CD14-positive monocyte (primary cell): Measurements from ENCODE around the gene TNFRSF8. TPM values are rescaled to one million over a fixed set of nuclear protein-coding genes. Genes with fewer than 3 reads are reported as not detected.

Experiments used
- DNase-seq, 3 donors: peaks; one replicate each; pipeline ENCODE4 v3.0.0-alpha.2; 2011 to 2022
- H2AFZ ChIP-seq: 2 replicates; pipeline ENCODE4 v1.6.0; 2012; ENCODE audit warnings: mild to moderate bottlenecking, low read depth, low read length, inconsistent platforms; ENCODE audit not compliant: insufficient read depth, poor library complexity, severe bottlenecking
- H3K27ac ChIP-seq, 2 donors: 1 replicate in 1 of 2; 2 replicates in 1 of 2; pipeline ENCODE4 v1.5.1; 2012 to 2013; ENCODE audit warnings: low read length in 2 of 2, control low read depth in 1 of 2, inconsistent platforms in 1 of 2, low read depth in 1 of 2, mild to moderate bottlenecking in 1 of 2
- H3K27me3 ChIP-seq, 2 donors: one replicate each; pipeline versions ENCODE4 v1.6.0 to v1.6.1; 2011 to 2013; ENCODE audit warnings: low read length in 2 of 2; ENCODE audit not compliant: control insufficient read depth in 2 of 2, insufficient read depth in 2 of 2
- H3K36me3 ChIP-seq, 2 donors: replicated peaks in 1 of 2; 1 replicate in 1 of 2; 2 replicates in 1 of 2; pipeline versions ENCODE4 v1.5.1 to v1.6.1; 2012 to 2013; ENCODE audit warnings: low read length in 2 of 2, control low read depth in 1 of 2, inconsistent platforms in 1 of 2, mild to moderate bottlenecking in 1 of 2; ENCODE audit not compliant: insufficient read depth in 2 of 2, control insufficient read depth in 1 of 2
- H3K4me1 ChIP-seq, 2 donors: 1 replicate in 1 of 2; 2 replicates in 1 of 2; pipeline versions ENCODE4 v1.5.1 to v1.6.1; 2012 to 2013; ENCODE audit warnings: low read length in 2 of 2, control low read depth in 1 of 2, inconsistent platforms in 1 of 2, mild to moderate bottlenecking in 1 of 2, moderate library complexity in 1 of 2; ENCODE audit not compliant: insufficient read depth in 2 of 2, control insufficient read depth in 1 of 2
- H3K4me2 ChIP-seq: replicated peaks from 2 replicates; pipeline ENCODE3; 2012; ENCODE audit warnings: low read length, moderate library complexity, mild to moderate bottlenecking; ENCODE audit not compliant: poor library complexity, severe bottlenecking; ENCODE audit errors: extremely low read depth
- H3K4me3 ChIP-seq, 3 experiments: fragments of 200-600 bp in 1 of 3; sonication (generic) in 1 of 3; replicated peaks in 1 of 3; 1 replicate in 2 of 3; 2 replicates in 1 of 3; pipeline ENCODE4 v1.5.1; 2011 to 2013; ENCODE audit warnings: low read length in 3 of 3, mild to moderate bottlenecking in 3 of 3, control low read depth in 2 of 3, low read depth in 2 of 3, inconsistent platforms in 1 of 3, moderate library complexity in 1 of 3
- H3K79me2 ChIP-seq: 2 replicates; pipeline ENCODE4 v1.6.0; 2012; ENCODE audit warnings: mild to moderate bottlenecking, control low read depth, inconsistent platforms, low read length, moderate library complexity; ENCODE audit not compliant: insufficient read depth
- H3K9ac ChIP-seq: 2 replicates; pipeline ENCODE4 v1.6.0; 2017; ENCODE audit warnings: low read length, mild to moderate bottlenecking; ENCODE audit not compliant: insufficient read depth, poor library complexity, severe bottlenecking
- H3K9me3 ChIP-seq, 2 donors: replicated peaks in 1 of 2; 1 replicate in 1 of 2; 2 replicates in 1 of 2; pipeline versions ENCODE4 v1.5.1 to v1.6.1; 2012 to 2013; ENCODE audit warnings: low read length in 2 of 2, control low read depth in 1 of 2; ENCODE audit not compliant: control insufficient read depth in 1 of 2, insufficient read depth in 1 of 2
- H4K20me1 ChIP-seq: 2 replicates; pipeline ENCODE4 v1.6.0; 2012; ENCODE audit warnings: mild to moderate bottlenecking, low read length, control low read depth, moderate library complexity; ENCODE audit not compliant: insufficient read depth
- H3K27ac Mint-ChIP-seq, 7 donors: one replicate each; pipeline ENCODE4 v1.8.0; 2020; ENCODE audit warnings: mild to moderate bottlenecking in 7 of 7, mixed read lengths in 7 of 7, moderate library complexity in 6 of 7, inconsistent platforms in 2 of 7
- H3K27me3 Mint-ChIP-seq, 3 donors: one replicate each; pipeline ENCODE4 v1.8.0; 2021 to 2022; ENCODE audit warnings: low read depth in 3 of 3, mild to moderate bottlenecking in 3 of 3, mixed read lengths in 3 of 3, moderate library complexity in 3 of 3, inconsistent platforms in 1 of 3
- H3K36me3 Mint-ChIP-seq, 2 donors: one replicate each; pipeline ENCODE4 v1.8.0; 2020; ENCODE audit warnings: mixed read lengths in 2 of 2, inconsistent platforms in 1 of 2, mild to moderate bottlenecking in 1 of 2
- H3K4me1 Mint-ChIP-seq: one replicate; pipeline ENCODE4 v1.8.0; 2020; ENCODE audit warnings: mild to moderate bottlenecking, mixed read lengths
- H3K4me3 Mint-ChIP-seq, 2 donors: one replicate each; pipeline ENCODE4 v1.8.0; 2020; ENCODE audit warnings: mild to moderate bottlenecking in 2 of 2, mixed read lengths in 2 of 2, moderate library complexity in 1 of 2
- H3K9me3 Mint-ChIP-seq, 7 donors: one replicate each; pipeline ENCODE4 v1.8.0; 2020 to 2022; ENCODE audit warnings: mixed read lengths in 7 of 7, mild to moderate bottlenecking in 6 of 7, moderate library complexity in 6 of 7, inconsistent platforms in 2 of 7
- CTCF ChIP-seq: fragments of 200-600 bp; IDR thresholded peaks from one replicate; pipeline ENCODE4 v1.8.0; 2022; ENCODE audit warnings: antibody characterized with exemption, mild to moderate bottlenecking
- WGBS: methylation state at CpG from one replicate; pipeline ENCODE4 v1.1.5; 2013; ENCODE audit warnings: missing lambda C conversion rate; ENCODE audit not compliant: insufficient coverage; 5-methylcytosine and 5-hydroxymethylcytosine counted together
- intact Hi-C, 2 donors: fragments of 100-400 bp; cut with micrococcal nuclease; formaldehyde crosslinking; loops; one replicate each; pipeline versions ENCODE4 v1.15.0 to v1.15.1; 2023
- polyA plus RNA-seq, 3 donors: library from polyadenylated mRNA; depleted of rRNA in 1 of 3; unstranded in 2 of 3; stranded (reverse) in 1 of 3; fragments of 300-500 nt in 2 of 3; fragments of >200 nt in 1 of 3; fragmentation: Illumina TruSeq in 2 of 3; gene quantifications; 1 replicate in 2 of 3; 2 replicates in 1 of 3; pipeline ENCODE4 v1.2.3, GENCODE V29; 2012 to 2021

The TNFRSF8 gene
- polyA plus RNA-seq, 3 donors, result 10.9 to 11.9 (median 11.8) TPM

DNA sequence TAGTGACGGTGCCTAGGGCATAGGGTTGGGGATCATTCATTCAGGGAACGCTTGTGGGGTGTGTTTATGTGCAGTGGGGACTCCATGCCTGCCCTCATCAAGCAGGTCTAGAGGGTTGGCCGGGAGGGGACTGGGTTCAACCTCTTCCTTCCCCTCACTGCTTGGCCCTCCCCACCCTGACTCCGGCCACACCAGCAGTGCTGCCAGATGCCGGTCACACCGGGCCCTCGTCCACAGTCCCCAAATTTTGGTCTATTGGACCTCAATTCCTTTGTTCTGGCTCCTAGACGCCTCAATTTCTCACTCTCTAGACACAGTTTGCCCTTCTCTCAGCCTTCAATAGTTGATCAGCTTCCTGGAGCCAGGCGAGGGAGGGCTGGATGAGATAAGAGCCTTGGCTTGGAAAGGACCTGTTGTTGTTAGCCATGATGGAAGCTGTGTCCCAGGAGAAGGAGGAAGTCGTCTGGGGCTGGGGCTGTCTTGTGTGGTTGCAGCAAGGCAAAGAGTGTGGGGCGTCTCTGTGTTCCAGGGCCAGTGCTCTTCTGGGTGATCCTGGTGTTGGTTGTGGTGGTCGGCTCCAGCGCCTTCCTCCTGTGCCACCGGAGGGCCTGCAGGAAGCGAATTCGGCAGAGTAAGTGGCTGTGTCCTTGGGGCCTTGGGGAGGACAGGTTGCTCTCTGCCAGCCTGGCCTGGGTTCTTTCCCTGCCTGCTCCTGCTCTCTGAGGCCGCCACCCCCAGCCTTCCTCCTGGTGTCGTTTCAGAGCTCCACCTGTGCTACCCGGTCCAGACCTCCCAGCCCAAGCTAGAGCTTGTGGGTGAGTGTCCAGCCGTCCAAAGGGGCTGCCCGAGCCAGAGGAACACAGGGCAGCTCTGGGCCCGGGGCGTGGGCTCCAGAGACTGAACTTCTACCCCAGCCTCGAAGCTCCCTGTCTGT lies 62.6 kb downstream of the TNFRSF8 start:
- H4K20me1 ChIP-seq, result no peaks in the 10 kb centered on the region
- Mint-ChIP-seq H3K27ac (peak overlapping the region; percentile 80 to 98 (median 91)), H3K4me3 (peak overlapping the region; percentile 77 to 91), H3K36me3 (peaks cover 20 to 36% of the 10 kb centered on the region in 2 donors), H3K27me3 (peaks cover 2 to 7% (median 5%) of the 10 kb centered on the region in 3 donors), H3K4me1 (peaks cover 51% of the 10 kb centered on the region), H3K9me3 (no peaks in the 10 kb centered on the region)
- intact Hi-C loops, result loop anchor here (1.0 to 5.0 kb wide), 2 partner anchors 42 to 83 kb away; partner anchors contain the start of gene TNFRSF1B (in 2 of the 2)
- peak overlapping the region; percentile 74 for H3K4me2 ChIP-seq
- peak overlapping the region; percentile 4 to 71 (median 52) for H3K4me3 ChIP-seq
- peak overlapping the region; percentile 58 to 88 for H3K27ac ChIP-seq
- no peak for TF ChIP-seq CTCF
- no peaks in the 10 kb centered on the region for H3K9me3 ChIP-seq
- peaks cover 47% of the 10 kb centered on the region in 2 donors for H3K4me1 ChIP-seq
- peak; percentile 56 to 72 (median 65) for DNase-seq
- H3K27me3 ChIP-seq, result no peaks in the 10 kb centered on the region
- peak overlapping the region; percentile 71 for H3K9ac ChIP-seq
- no peaks in the 10 kb centered on the region for H3K36me3 ChIP-seq
- 48% methylated on average over 19 of the region's 24 CpGs for WGBS
- peak overlapping the region; percentile 70 for H2AFZ ChIP-seq
- peaks cover 41% of the 10 kb centered on the region for H3K79me2 ChIP-seq

GRCh38 chr1:12126781-12127180 lies 63.7 kb downstream of the TNFRSF8 start:
- peaks cover 58% of the 10 kb centered on the region in 2 donors for H3K4me1 ChIP-seq
- no peaks in the 10 kb centered on the region for H4K20me1 ChIP-seq
- 97% methylated on average over 9 of the region's 9 CpGs for WGBS
- H3K27ac ChIP-seq, result peak overlapping the region; percentile 58 to 88
- H3K27ac Mint-ChIP-seq, result peak overlapping the region in 4 of 7 donors; percentile 80 to 98 (median 94)
- peak overlapping the region; percentile 77 to 91 for H3K4me3 Mint-ChIP-seq
- peak overlapping the region; percentile 4 to 71 (median 52) for H3K4me3 ChIP-seq
- no peaks in the 10 kb centered on the region for H3K36me3 ChIP-seq
- no peak overlapping the region for H2AFZ ChIP-seq
- H3K9ac ChIP-seq, result peak overlapping the region; percentile 71
- H3K36me3 Mint-ChIP-seq, result peaks cover 22 to 36% of the 10 kb centered on the region in 2 donors
- intact Hi-C loops, result loop anchor here (5.0 kb wide), 1 partner anchor 41 kb away; the partner anchor contains the start of gene TNFRSF1B (in 2 of the 2)
- peaks cover 2 to 5% (median 4%) of the 10 kb centered on the region in 3 donors for H3K27me3 Mint-ChIP-seq
- no peaks in the 10 kb centered on the region for H3K9me3 ChIP-seq
- H3K27me3 ChIP-seq, result no peaks in the 10 kb centered on the region
- peaks cover 61% of the 10 kb centered on the region for H3K4me1 Mint-ChIP-seq
- TF ChIP-seq CTCF, result no peak
- peaks cover 43% of the 10 kb centered on the region for H3K79me2 ChIP-seq
- peak overlapping the region; percentile 74 for H3K4me2 ChIP-seq
- no peak for DNase-seq
- H3K9me3 Mint-ChIP-seq, result no peaks in the 10 kb centered on the region
